MCF 10A (cell line): ENCODE results near the gene C2orf72. TPM values are rescaled to one million over a fixed set of nuclear protein-coding genes. Genes with fewer than 3 reads are reported as not detected.

Experiments used
- Bru-seq: library from RNA; stranded (reverse); fragments of 400-500 nt; gene quantifications from one replicate; lab custom pipeline; 2021; lab: Mats Ljungman, UMichigan
- BruChase-seq, 2 experiments: library from RNA; stranded (reverse); fragments of 400-500 nt; gene quantifications; one replicate each; lab custom pipeline; 2021; lab: Mats Ljungman, UMichigan
- BruUV-seq: library from RNA; stranded (reverse); fragments of 400-500 nt; replicated peaks from 2 replicates; lab custom pipeline; 2021; lab: Mats Ljungman, UMichigan
- CTCF ChIA-PET: fragments of 300-600 bp; sonication (Branson Sonifier 250); formaldehyde crosslinking; extraction: SDS; loops from one replicate; lab custom pipeline; 2021; ENCODE audit warnings: antibody characterized with exemption, inconsistent platforms; lab: Yijun Ruan, JAX
- POLR2A ChIA-PET: fragments of 300-600, 350-650 bp; sonication (Branson Sonifier 250); formaldehyde crosslinking; extraction: SDS; loops from one replicate; lab custom pipeline; 2020; ENCODE audit warnings: antibody characterized with exemption, inconsistent platforms; lab: Yijun Ruan, JAX
- DNase-seq: peaks from one replicate; pipeline ENCODE4 v3.0.0-alpha.2; 2018; ENCODE audit not compliant: unreplicated experiment
- H3K27ac Mint-ChIP-seq: one replicate; pipeline ENCODE4 v1.8.0; 2022; ENCODE audit warnings: mild to moderate bottlenecking, low read depth, mixed read lengths; ENCODE audit not compliant: unreplicated experiment
- H3K27me3 Mint-ChIP-seq: one replicate; pipeline ENCODE4 v1.8.0; 2022; ENCODE audit warnings: mixed read lengths; ENCODE audit not compliant: insufficient read depth, unreplicated experiment
- H3K36me3 Mint-ChIP-seq: one replicate; pipeline ENCODE4 v1.8.0; 2022; ENCODE audit warnings: mild to moderate bottlenecking, moderate library complexity, mixed read lengths; ENCODE audit not compliant: insufficient read depth, unreplicated experiment
- H3K4me1 Mint-ChIP-seq: one replicate; pipeline ENCODE4 v1.8.0; 2022; ENCODE audit warnings: mixed read lengths; ENCODE audit not compliant: insufficient read depth, unreplicated experiment
- H3K4me3 Mint-ChIP-seq: one replicate; pipeline ENCODE4 v1.8.0; 2022; ENCODE audit warnings: mild to moderate bottlenecking, moderate library complexity, mixed read lengths; ENCODE audit not compliant: unreplicated experiment
- H3K9me3 Mint-ChIP-seq: one replicate; pipeline ENCODE4 v1.8.0; 2022; ENCODE audit warnings: mixed read lengths; ENCODE audit not compliant: unreplicated experiment
- intact Hi-C: fragments of 100-400 bp; cut with micrococcal nuclease; formaldehyde crosslinking; loops from 2 replicates; pipeline ENCODE4 v1.14.1; 2022
- long read RNA-seq: library from polyadenylated mRNA; stranded (forward); transcript quantifications from one replicate; pipeline ENCODE4 v2.0.0, GENCODE V29; 2022
- total RNA-seq: library from RNA; stranded (reverse); gene quantifications from 2 replicates; pipeline ENCODE4 v1.2.3, GENCODE V29; 2022
- TF ChIP-seq, protein P1 (sequence below): fragments of 200-600 bp; IDR thresholded peaks from one replicate; pipeline ENCODE4 v1.8.0; 2022; ENCODE audit warnings: antibody characterized with exemption, mild to moderate bottlenecking; ENCODE audit not compliant: unreplicated experiment

Gene C2orf72
- not detected in 2 replicates for total RNA-seq
- not detected for Bru-seq, nascent RNA
- not detected for BruChase-seq, experiment 1, labeled RNA remaining after a 6-hour chase
- BruChase-seq, experiment 2, labeled RNA remaining after a 2-hour chase = not detected
- long read RNA-seq = 0 reads

- H3K27me3 Mint-ChIP-seq = peaks cover 88% of the 10 kb centered on the region
- no peaks in the 10 kb centered on the region for H3K4me1 Mint-ChIP-seq
- DNase-seq = no peak
- intact Hi-C loops = no loop called here
- BruUV-seq = no TSS peak
- CTCF ChIA-PET = no interaction called here
- H3K27ac Mint-ChIP-seq = no peak within 1 kb of the TSS
- TF ChIP-seq, protein P1, sequence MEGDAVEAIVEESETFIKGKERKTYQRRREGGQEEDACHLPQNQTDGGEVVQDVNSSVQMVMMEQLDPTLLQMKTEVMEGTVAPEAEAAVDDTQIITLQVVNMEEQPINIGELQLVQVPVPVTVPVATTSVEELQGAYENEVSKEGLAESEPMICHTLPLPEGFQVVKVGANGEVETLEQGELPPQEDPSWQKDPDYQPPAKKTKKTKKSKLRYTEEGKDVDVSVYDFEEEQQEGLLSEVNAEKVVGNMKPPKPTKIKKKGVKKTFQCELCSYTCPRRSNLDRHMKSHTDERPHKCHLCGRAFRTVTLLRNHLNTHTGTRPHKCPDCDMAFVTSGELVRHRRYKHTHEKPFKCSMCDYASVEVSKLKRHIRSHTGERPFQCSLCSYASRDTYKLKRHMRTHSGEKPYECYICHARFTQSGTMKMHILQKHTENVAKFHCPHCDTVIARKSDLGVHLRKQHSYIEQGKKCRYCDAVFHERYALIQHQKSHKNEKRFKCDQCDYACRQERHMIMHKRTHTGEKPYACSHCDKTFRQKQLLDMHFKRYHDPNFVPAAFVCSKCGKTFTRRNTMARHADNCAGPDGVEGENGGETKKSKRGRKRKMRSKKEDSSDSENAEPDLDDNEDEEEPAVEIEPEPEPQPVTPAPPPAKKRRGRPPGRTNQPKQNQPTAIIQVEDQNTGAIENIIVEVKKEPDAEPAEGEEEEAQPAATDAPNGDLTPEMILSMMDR = no peak
- POLR2A ChIA-PET = no interaction called here
- H3K4me3 Mint-ChIP-seq = no peak within 1 kb of the TSS
- H3K9me3 Mint-ChIP-seq = no peaks in the 10 kb centered on the region
- no peaks in the 10 kb centered on the region for H3K36me3 Mint-ChIP-seq
These were observed at the start of gene C2orf72 for GRCh38 chr2:231037202-231037730. C2orf72 (plus strand) TSS chr2:231037523; CDS start chr2:231037566, 43 bp downstream.

- H3K4me1 Mint-ChIP-seq = no peaks in the 10 kb centered on the region
- POLR2A ChIA-PET = no interaction called here
These were observed 47.6 kb upstream of the C2orf72 start for GRCh38 chr2:230989731-230990130.

GRCh38 chr2:230990131-230990898 lies 47.0 kb upstream of the C2orf72 start:
- CTCF ChIA-PET = no interaction called here
- intact Hi-C loops = no loop called here

More at GRCh38 chr2:230989731-230990130, 47.6 kb upstream of the C2orf72 start:
- no peaks in the 10 kb centered on the region for H3K9me3 Mint-ChIP-seq
- no peak for DNase-seq
- H3K36me3 Mint-ChIP-seq = no peaks in the 10 kb centered on the region
- peaks cover 13% of the 10 kb centered on the region for H3K27me3 Mint-ChIP-seq
- no peak overlapping the region for H3K27ac Mint-ChIP-seq
- H3K4me3 Mint-ChIP-seq = no peak overlapping the region
- no TSS peak for BruUV-seq
- intact Hi-C loops = no loop called here
- CTCF ChIA-PET = interaction anchor here (1.1 to 7.3 kb wide), 2 partner anchors 17 to 166 kb away, joined by 3 to 76 read pairs; no protein-coding TSS in a partner anchor
- TF ChIP-seq, protein P1 = no peak

DNA sequence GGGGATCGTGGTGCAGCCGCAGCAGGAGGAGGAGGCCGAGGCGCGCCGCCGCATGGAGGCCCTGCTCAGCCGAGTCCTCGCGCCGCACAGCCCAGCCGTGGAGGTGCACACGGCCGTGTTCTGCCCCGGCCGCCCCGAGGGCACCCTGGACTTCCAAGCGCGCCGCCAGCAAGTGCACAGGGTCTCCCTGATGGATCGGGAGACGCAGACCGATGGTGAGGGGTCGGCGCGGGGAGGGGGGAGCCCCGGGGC lies 46.5 kb upstream of the C2orf72 start:
- ChIA-PET CTCF (no interaction called here), POLR2A (no interaction called here)
- Mint-ChIP-seq H3K27me3 (peaks cover 24% of the 10 kb centered on the region), H3K27ac (no peak overlapping the region), H3K4me3 (no peak overlapping the region), H3K4me1 (no peaks in the 10 kb centered on the region), H3K36me3 (no peaks in the 10 kb centered on the region), H3K9me3 (no peaks in the 10 kb centered on the region)
- intact Hi-C loops = no loop called here
- DNase-seq = no peak
- TF ChIP-seq, protein P1 = no peak
- no TSS peak for BruUV-seq

More at GRCh38 chr2:230990131-230990898, 47.0 kb upstream of the C2orf72 start:
- Mint-ChIP-seq H3K4me1 (no peaks in the 10 kb centered on the region), H3K36me3 (no peaks in the 10 kb centered on the region), H3K9me3 (no peaks in the 10 kb centered on the region), H3K4me3 (no peak overlapping the region), H3K27me3 (peaks cover 19% of the 10 kb centered on the region), H3K27ac (no peak overlapping the region)
- TF ChIP-seq, protein P1 = no peak
- no peak for DNase-seq
- BruUV-seq = no TSS peak
- POLR2A ChIA-PET = no interaction called here
